ENCODE results near the gene CCDC6. TPM values are rescaled to one million over a fixed set of nuclear protein-coding genes. Genes with fewer than 3 reads are reported as not detected.

The CCDC6 gene
- total and polyA plus RNA-seq, 9 of the 15 experiments (the other 6 are each of a cell fraction or from before 2014, with no cell fraction given) = 10.4 to 41.0 (median 20.9) TPM

GRCh38 chr10:59814878-59815277 lies 91.5 kb downstream of the CCDC6 start (continued):
- TF ChIP-seq REST (IDR thresholded peaks at IDR 0.05; ENCODE audit: borderline replicate concordance) (no peak), REST (CRISPR knock-in tag; IDR thresholded peaks at IDR 0.05; ENCODE audit: low read depth) (no peak)
